CD4-positive, alpha-beta memory T cell (primary cell): ENCODE data around the gene DOCK10. TPM values are rescaled to one million over a fixed set of nuclear protein-coding genes. Genes with fewer than 3 reads are reported as not detected.

ENCODE experiments used
- CTCF ChIA-PET: fragments of 350-600 bp; sonication (Branson Sonifier 250); formaldehyde crosslinking; loops from one replicate; lab custom pipeline; 2021; ENCODE audit warnings: inconsistent platforms; ENCODE audit not compliant: partially characterized antibody; lab: Charles Lee
- POLR2A ChIA-PET: fragments of 350-600 bp; sonication (Branson Sonifier 250); formaldehyde crosslinking; loops from one replicate; lab custom pipeline; 2021; ENCODE audit not compliant: partially characterized antibody; lab: Charles Lee
- DNase-seq, 5 donors: peaks; one replicate each; pipeline versions ENCODE4 v3.0.0 to v3.0.0-alpha.2; 2020 to 2022; ENCODE audit warnings: mixed read lengths in 1 of 5
- H3K27ac ChIP-seq: one replicate; pipeline ENCODE4 v1.7.0; 2013; ENCODE audit warnings: low read depth, low read length
- H3K27me3 ChIP-seq: 2 replicates; pipeline ENCODE4 v1.7.0; 2013; ENCODE audit warnings: mild to moderate bottlenecking, low read length, moderate library complexity; ENCODE audit not compliant: insufficient read depth
- H3K36me3 ChIP-seq: 2 replicates; pipeline ENCODE4 v1.7.0; 2013; ENCODE audit warnings: mild to moderate bottlenecking, low read length, moderate library complexity; ENCODE audit not compliant: insufficient read depth
- H3K4me1 ChIP-seq: 2 replicates; pipeline ENCODE4 v1.7.0; 2013; ENCODE audit warnings: mild to moderate bottlenecking, low read length, moderate library complexity; ENCODE audit not compliant: insufficient read depth
- H3K4me3 ChIP-seq, 2 donors: one replicate each; pipeline ENCODE4 v1.7.0; 2013; ENCODE audit warnings: low read length in 2 of 2, mild to moderate bottlenecking in 1 of 2
- H3K9me3 ChIP-seq, 2 donors: one replicate each; pipeline ENCODE4 v1.7.0; 2013; ENCODE audit warnings: low read length in 2 of 2, control low read depth in 1 of 2; ENCODE audit not compliant: control insufficient read depth in 1 of 2
- H3K27ac Mint-ChIP-seq, 7 donors: one replicate each; pipeline ENCODE4 v1.8.0; 2020 to 2021; ENCODE audit warnings: mixed read lengths in 7 of 7, mild to moderate bottlenecking in 6 of 7, inconsistent platforms in 3 of 7, moderate library complexity in 3 of 7
- H3K27me3 Mint-ChIP-seq, 2 donors: one replicate each; pipeline ENCODE4 v1.8.0; 2020 to 2021; ENCODE audit warnings: mixed read lengths in 2 of 2
- H3K36me3 Mint-ChIP-seq, 2 donors: one replicate each; pipeline ENCODE4 v1.8.0; 2020 to 2021; ENCODE audit warnings: mixed read lengths in 2 of 2, inconsistent platforms in 1 of 2, mild to moderate bottlenecking in 1 of 2
- H3K4me1 Mint-ChIP-seq, 4 donors: one replicate each; pipeline ENCODE4 v1.8.0; 2020 to 2021; ENCODE audit warnings: mixed read lengths in 4 of 4, mild to moderate bottlenecking in 1 of 4
- H3K4me3 Mint-ChIP-seq, 8 donors: one replicate each; pipeline ENCODE4 v1.8.0; 2020 to 2021; ENCODE audit warnings: mixed read lengths in 8 of 8, mild to moderate bottlenecking in 7 of 8, moderate library complexity in 6 of 8, inconsistent platforms in 3 of 8
- H3K9me3 Mint-ChIP-seq, 8 donors: one replicate each; pipeline ENCODE4 v1.8.0; 2020 to 2021; ENCODE audit warnings: mixed read lengths in 8 of 8, mild to moderate bottlenecking in 5 of 8, inconsistent platforms in 3 of 8, moderate library complexity in 1 of 8
- intact Hi-C: fragments of 100-400 bp; cut with micrococcal nuclease; formaldehyde crosslinking; loops from one replicate; pipeline ENCODE4 v1.15.1; 2023
- polyA plus RNA-seq, 2 donors: library from polyadenylated mRNA; unstranded; fragments of 300-500 nt; fragmentation: Illumina TruSeq; gene quantifications; one replicate each; pipeline ENCODE4 v1.2.3, GENCODE V29; 2021
- total RNA-seq, 2 experiments: library from RNA; stranded (reverse); gene quantifications; one replicate each; pipeline ENCODE4 v1.2.3, GENCODE V29; 2021

The DOCK10 gene
- total and polyA plus RNA-seq, 4 experiments from 2014 or later, result 26.0 to 186 (median 125) TPM

DNA sequence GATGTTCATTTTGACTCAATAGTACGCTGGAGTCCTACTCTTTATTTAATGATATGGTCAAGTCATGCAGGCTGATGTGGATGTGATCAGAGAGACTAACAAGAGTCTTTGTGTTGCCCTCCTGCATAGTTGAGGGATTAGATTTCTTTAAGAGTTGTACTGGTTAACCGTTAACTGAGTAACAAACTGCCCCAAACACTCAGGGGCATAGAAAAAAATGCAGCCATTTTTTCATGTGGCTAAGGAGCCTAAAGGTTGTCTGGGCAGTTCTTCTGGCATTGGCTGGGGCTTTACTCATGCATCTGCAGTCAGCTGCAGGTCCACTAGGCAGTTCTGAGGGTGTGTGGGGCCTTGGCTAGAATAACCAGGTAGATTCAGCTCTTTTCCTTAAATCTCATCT is 32.5 kb downstream of the DOCK10 start:
- no peak for DNase-seq
- Mint-ChIP-seq H3K9me3 (no peaks in the 10 kb centered on the region), H3K27ac (peak overlapping the region; percentile 50 to 87 (median 78)), H3K4me1 (peaks cover 62 to 94% (median 81%) of the 10 kb centered on the region in 4 donors), H3K4me3 (peak overlapping the region in 3 of 8 donors; percentile 20 to 56 (median 54)), H3K27me3 (no peaks in the 10 kb centered on the region), H3K36me3 (peaks cover 0 to 16% of the 10 kb centered on the region in 2 donors)
- no peaks in the 10 kb centered on the region for H3K9me3 ChIP-seq
- no peaks in the 10 kb centered on the region for H3K36me3 ChIP-seq
- no peak overlapping the region for H3K27ac ChIP-seq
- H3K4me3 ChIP-seq, result no peak overlapping the region
- peaks cover 87% of the 10 kb centered on the region for H3K4me1 ChIP-seq
- ChIA-PET CTCF (interaction anchor here (0.7 to 4.4 kb wide), 15 partner anchors 7 to 238 kb away, joined by 3 to 33 read pairs (median 3); partner anchors contain the start of gene DOCK10), POLR2A (interaction anchor here (1.0 to 1.6 kb wide), 2 partner anchors 33 to 43 kb away, joined by 3 to 4 read pairs; partner anchors contain the start of gene DOCK10)
- H3K27me3 ChIP-seq, result no peaks in the 10 kb centered on the region
- intact Hi-C loops, result loop anchor here (10.0 kb wide), 2 partner anchors 155 to 235 kb away; no protein-coding TSS in a partner anchor

DNA sequence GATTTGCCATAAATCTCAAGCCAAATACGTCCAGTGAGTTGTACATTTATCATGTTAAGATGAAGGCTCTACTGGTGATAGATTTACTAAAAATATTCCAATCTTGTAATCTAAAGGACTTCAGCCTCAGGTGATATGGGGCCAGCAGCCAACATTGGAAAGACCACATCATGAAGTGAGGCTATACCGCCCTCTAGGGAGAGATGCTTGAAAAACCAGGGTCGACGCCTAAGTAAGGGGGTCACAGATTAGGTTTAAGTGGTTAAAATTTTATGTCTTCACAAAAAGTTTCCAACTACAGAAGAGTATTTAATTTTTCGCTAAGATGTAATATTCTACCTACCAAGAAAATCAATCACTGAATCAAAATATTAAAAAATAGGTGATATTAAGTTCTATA is 33.3 kb downstream of the DOCK10 start:
- Histone ChIP-seq H3K4me3 (no peak overlapping the region), H3K27ac (no peak overlapping the region), H3K9me3 (no peaks in the 10 kb centered on the region), H3K27me3 (no peaks in the 10 kb centered on the region), H3K4me1 (peaks cover 93% of the 10 kb centered on the region), H3K36me3 (no peaks in the 10 kb centered on the region)
- Mint-ChIP-seq H3K4me3 (peak overlapping the region in 3 of 8 donors; percentile 3 to 40 (median 32)), H3K27me3 (no peaks in the 10 kb centered on the region), H3K36me3 (peaks cover 0 to 17% of the 10 kb centered on the region in 2 donors), H3K4me1 (peaks cover 62 to 98% (median 85%) of the 10 kb centered on the region in 4 donors), H3K9me3 (no peaks in the 10 kb centered on the region), H3K27ac (peak overlapping the region in 4 of 7 donors; percentile 36 to 78 (median 56))
- intact Hi-C loops, result loop anchor here (10.0 kb wide), 2 partner anchors 154 to 234 kb away; no protein-coding TSS in a partner anchor
- DNase-seq, result no peak
- ChIA-PET CTCF (interaction anchor here (0.7 to 2.7 kb wide), 18 partner anchors 11 to 237 kb away, joined by 3 to 11 read pairs (median 3); partner anchors contain the start of gene DOCK10), POLR2A (interaction anchor here (0.9 to 1.6 kb wide), 3 partner anchors 19 to 44 kb away, joined by 3 to 4 read pairs (median 4); partner anchors contain the start of gene DOCK10)

DNA sequence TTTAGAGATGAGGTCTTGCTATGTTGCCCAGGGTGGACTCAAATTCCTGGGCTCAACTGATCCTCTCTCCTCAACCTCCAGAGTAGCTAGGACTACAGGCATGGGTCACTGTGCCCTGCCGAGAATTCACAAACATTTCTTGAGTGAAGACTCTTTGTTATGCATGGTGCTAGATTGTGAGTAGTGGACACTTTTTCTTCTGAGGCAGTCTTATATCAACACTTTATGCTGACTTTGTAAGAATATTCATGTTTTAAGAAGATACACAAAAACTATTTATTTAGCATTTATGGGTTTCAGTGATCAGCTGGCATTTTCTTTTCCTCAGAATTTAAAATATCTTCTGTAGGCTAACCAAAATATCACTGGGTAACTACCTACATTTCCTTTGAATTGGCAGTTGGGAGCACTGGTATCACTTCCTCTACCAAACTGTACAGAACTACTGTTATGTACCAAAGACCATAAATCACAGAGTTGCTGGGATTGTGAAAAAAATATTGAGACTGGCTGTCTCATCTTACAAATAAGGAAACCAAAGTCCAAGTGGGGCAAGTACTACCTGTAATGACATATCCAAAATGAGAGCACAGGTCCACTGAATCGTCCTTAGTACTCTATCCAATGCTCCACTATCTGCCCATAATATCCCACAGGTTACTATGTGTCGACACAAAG is 34.0 kb downstream of the DOCK10 start:
- Histone ChIP-seq H3K27ac (no peak overlapping the region), H3K36me3 (no peaks in the 10 kb centered on the region), H3K27me3 (no peaks in the 10 kb centered on the region), H3K9me3 (no peaks in the 10 kb centered on the region), H3K4me3 (no peak overlapping the region), H3K4me1 (peaks cover 89% of the 10 kb centered on the region)
- no peaks in the 10 kb centered on the region for H3K9me3 Mint-ChIP-seq
- H3K4me3 Mint-ChIP-seq, result peak overlapping the region in 3 of 8 donors; percentile 32 to 52 (median 43)
- intact Hi-C loops, result loop anchor here (10.0 kb wide), 2 partner anchors 154 to 234 kb away; no protein-coding TSS in a partner anchor
- H3K27me3 Mint-ChIP-seq, result no peaks in the 10 kb centered on the region
- peaks cover 58 to 98% (median 85%) of the 10 kb centered on the region in 4 donors for H3K4me1 Mint-ChIP-seq
- CTCF ChIA-PET, result interaction anchor here (0.7 to 2.7 kb wide), 13 partner anchors 12 to 232 kb away, joined by 3 to 11 read pairs (median 4); partner anchors contain the start of gene DOCK10
- H3K27ac Mint-ChIP-seq, result peak overlapping the region in 6 of 7 donors; percentile 38 to 87 (median 72)
- POLR2A ChIA-PET, result interaction anchor here (0.9 to 1.6 kb wide), 2 partner anchors 20 to 44 kb away, joined by 4 read pairs; no protein-coding TSS in a partner anchor
- peaks cover 0 to 15% of the 10 kb centered on the region in 2 donors for H3K36me3 Mint-ChIP-seq
- DNase-seq, result no peak

DNA sequence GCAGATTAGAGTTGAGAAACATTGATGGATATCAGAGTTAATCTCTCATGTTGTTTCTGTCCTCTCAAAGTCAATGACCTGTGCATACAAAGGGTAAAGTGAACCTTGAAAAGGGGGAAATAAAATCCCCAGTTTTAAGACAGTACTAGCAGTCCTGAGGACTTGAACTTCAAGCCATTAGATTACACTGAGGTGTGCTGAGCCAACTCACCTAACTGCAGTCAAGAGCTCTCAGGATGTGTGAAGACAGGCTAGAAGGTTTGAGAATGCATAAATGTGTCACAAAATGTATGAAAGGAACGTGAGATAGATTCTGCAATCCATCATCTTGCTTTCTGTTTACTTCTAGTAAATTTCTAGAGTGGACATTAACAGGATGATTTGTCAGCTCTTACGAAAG is 35.5 kb downstream of the DOCK10 start:
- ChIA-PET POLR2A (no interaction called here), CTCF (interaction anchor here (0.8 kb wide), 1 partner anchor 658 kb away, joined by 3 read pairs; no protein-coding TSS in a partner anchor)
- Mint-ChIP-seq H3K27ac (peak overlapping the region; percentile 17 to 87 (median 32)), H3K4me3 (peak overlapping the region in 1 of 8 donors; percentile 17), H3K9me3 (no peaks in the 10 kb centered on the region), H3K27me3 (no peaks in the 10 kb centered on the region), H3K4me1 (peaks cover 60 to 98% (median 88%) of the 10 kb centered on the region in 4 donors), H3K36me3 (peaks cover 0 to 19% of the 10 kb centered on the region in 2 donors)
- H3K27me3 ChIP-seq, result no peaks in the 10 kb centered on the region
- no peaks in the 10 kb centered on the region for H3K36me3 ChIP-seq
- intact Hi-C loops, result loop anchor here (10.0 kb wide), 2 partner anchors 152 to 232 kb away; no protein-coding TSS in a partner anchor
- H3K27ac ChIP-seq, result no peak overlapping the region
- no peaks in the 10 kb centered on the region for H3K9me3 ChIP-seq
- DNase-seq, result no peak
- H3K4me3 ChIP-seq, result no peak overlapping the region
- H3K4me1 ChIP-seq, result peaks cover 89% of the 10 kb centered on the region

DNA sequence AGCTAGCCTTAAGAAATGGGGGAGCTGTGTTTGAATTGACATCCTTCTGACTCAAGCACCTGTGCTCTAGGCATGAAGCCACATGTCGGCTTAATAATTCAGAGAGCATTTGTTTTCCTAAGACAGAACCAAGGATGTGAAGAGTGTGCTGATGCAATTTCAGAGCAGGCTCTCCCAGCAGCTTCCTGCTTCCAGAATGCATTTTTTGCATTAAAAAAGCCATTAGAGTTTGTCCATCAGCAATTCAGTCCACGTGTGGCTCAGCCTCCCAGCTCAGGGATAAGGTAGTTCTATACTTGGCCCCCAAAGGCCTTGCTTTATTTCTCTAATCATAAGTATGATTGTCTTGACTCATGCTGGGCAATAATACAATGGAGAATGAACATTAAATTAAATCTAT is 37.7 kb downstream of the DOCK10 start:
- Mint-ChIP-seq H3K4me1 (peaks cover 54 to 95% (median 84%) of the 10 kb centered on the region in 4 donors), H3K9me3 (no peaks in the 10 kb centered on the region), H3K36me3 (peaks cover 0 to 21% of the 10 kb centered on the region in 2 donors), H3K4me3 (no peak overlapping the region), H3K27ac (peak overlapping the region; percentile 13 to 94 (median 50)), H3K27me3 (no peaks in the 10 kb centered on the region)
- H3K9me3 ChIP-seq, result no peaks in the 10 kb centered on the region
- ChIA-PET POLR2A (interaction anchor here (1.2 kb wide), 1 partner anchor 77 kb away, joined by 3 read pairs; no protein-coding TSS in a partner anchor), CTCF (interaction anchor here (1.0 to 4.6 kb wide), 6 partner anchors 22 to 656 kb away, joined by 3 to 92 read pairs (median 8); no protein-coding TSS in a partner anchor)
- peaks cover 83% of the 10 kb centered on the region for H3K4me1 ChIP-seq
- intact Hi-C loops, result loop anchor here (10.0 kb wide), 2 partner anchors 150 to 230 kb away; no protein-coding TSS in a partner anchor
- no peaks in the 10 kb centered on the region for H3K36me3 ChIP-seq
- no peak for DNase-seq
- H3K27ac ChIP-seq, result no peak overlapping the region
- no peak overlapping the region for H3K4me3 ChIP-seq
- no peaks in the 10 kb centered on the region for H3K27me3 ChIP-seq

DNA sequence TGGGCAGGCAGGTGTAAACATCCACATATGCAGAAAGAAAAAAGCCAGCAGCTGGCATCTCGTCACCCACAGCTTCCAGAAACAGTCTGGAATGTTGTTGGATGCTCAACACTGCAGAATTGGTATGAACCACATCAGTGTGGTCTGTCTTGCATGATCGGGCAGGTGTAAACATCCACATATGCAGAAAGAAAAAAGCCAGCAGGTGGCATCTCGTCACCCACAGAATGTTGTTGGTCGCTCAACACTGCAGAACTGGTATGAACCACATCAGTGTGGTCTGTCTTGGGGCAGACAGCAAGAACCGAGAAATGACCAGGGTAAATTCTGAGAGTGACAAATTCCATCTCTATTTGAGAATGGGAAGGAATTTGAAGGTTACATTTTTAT is 39.6 kb downstream of the DOCK10 start:
- CTCF ChIA-PET, result interaction anchor here (0.7 to 5.3 kb wide), 48 partner anchors 9 to 658 kb away, joined by 3 to 92 read pairs (median 5); partner anchors contain the start of gene DOCK10

More for the DNA sequence above, 39.6 kb downstream of the DOCK10 start:
- H3K4me1 Mint-ChIP-seq, result peaks cover 48 to 93% (median 80%) of the 10 kb centered on the region in 4 donors
- DNase-seq, result peak in 3 of 5 donors; percentile 19 to 39 (median 20)
- Histone ChIP-seq H3K4me1 (peaks cover 74% of the 10 kb centered on the region), H3K4me3 (no peak overlapping the region), H3K9me3 (no peaks in the 10 kb centered on the region), H3K36me3 (no peaks in the 10 kb centered on the region), H3K27me3 (no peaks in the 10 kb centered on the region), H3K27ac (no peak overlapping the region)
- no peaks in the 10 kb centered on the region for H3K9me3 Mint-ChIP-seq
- POLR2A ChIA-PET, result interaction anchor here (1.1 to 3.6 kb wide), 5 partner anchors 40 to 76 kb away, joined by 3 to 14 read pairs (median 5); partner anchors contain the start of gene DOCK10
- intact Hi-C loops, result loop anchor here (1.0 to 10.0 kb wide), 10 partner anchors 39 to 658 kb away; no protein-coding TSS in a partner anchor
- peak overlapping the region; percentile 57 to 85 (median 75) for H3K27ac Mint-ChIP-seq
- H3K4me3 Mint-ChIP-seq, result peak overlapping the region in 3 of 8 donors; percentile 48 to 64 (median 50)
- no peaks in the 10 kb centered on the region for H3K27me3 Mint-ChIP-seq
- peaks cover 3 to 23% of the 10 kb centered on the region in 2 donors for H3K36me3 Mint-ChIP-seq
